A673 (cell line): ENCODE measurements around the gene KDF1. TPM values are rescaled to one million over a fixed set of nuclear protein-coding genes. Genes with fewer than 3 reads are reported as not detected.
A peak's percentile ranks its signal among the peaks of the same experiment; 100 is the strongest.

ENCODE experiments used
- BruUV-seq: library from RNA; stranded (reverse); fragments of 400-500 nt; replicated peaks from 2 replicates; lab custom pipeline; 2021; lab: Mats Ljungman, UMichigan
- CTCF ChIA-PET: fragments of 300-600 bp; sonication (Branson Sonifier 250); formaldehyde crosslinking; loops from one replicate; lab custom pipeline; 2022; ENCODE audit warnings: antibody characterized with exemption; lab: Charles Lee
- POLR2A ChIA-PET: fragments of 300-600 bp; sonication (Branson Sonifier 250); formaldehyde crosslinking; loops from one replicate; lab custom pipeline; 2022; ENCODE audit warnings: antibody characterized with exemption; ENCODE audit not compliant: low non-redundant PET; lab: Charles Lee
- DNase-seq: peaks from one replicate; pipeline ENCODE4 v3.0.0-alpha.2; 2015; ENCODE audit warnings: low spot score
- H3K27ac ChIP-seq: fragments of 200-600 bp; sonication (generic); 2 replicates; pipeline ENCODE4 v1.5.1; 2016; ENCODE audit warnings: mixed run types, low read depth, mild to moderate bottlenecking, mixed read lengths, antibody characterized with exemption, low read length; ENCODE audit not compliant: poor library complexity, severe bottlenecking
- H3K27me3 ChIP-seq: fragments of 200-600 bp; sonication (generic); replicated peaks from 2 replicates; pipeline ENCODE4 v1.6.1; 2017; ENCODE audit warnings: mixed run types, low read depth, mild to moderate bottlenecking, mixed read lengths, antibody characterized with exemption, low read length; ENCODE audit not compliant: insufficient read depth, poor library complexity
- H3K36me3 ChIP-seq: fragments of 200-600 bp; sonication (generic); 2 replicates; pipeline ENCODE4 v1.6.1; 2016; ENCODE audit warnings: mixed run types, mild to moderate bottlenecking, mixed read lengths, antibody characterized with exemption, low read length; ENCODE audit not compliant: insufficient read depth, poor library complexity, severe bottlenecking
- H3K4me1 ChIP-seq: fragments of 200-600 bp; sonication (generic); 2 replicates; pipeline ENCODE4 v1.6.1; 2017; ENCODE audit warnings: mixed run types, mild to moderate bottlenecking, mixed read lengths, antibody characterized with exemption, low read length; ENCODE audit not compliant: insufficient read depth, poor library complexity, severe bottlenecking
- H3K4me3 ChIP-seq: fragments of 200-600 bp; sonication (generic); 2 replicates; pipeline ENCODE4 v1.5.1; 2016; ENCODE audit warnings: low read depth, mixed run types, mild to moderate bottlenecking, mixed read lengths, low read length; ENCODE audit not compliant: poor library complexity, severe bottlenecking
- H3K9me3 ChIP-seq: fragments of 200-600 bp; sonication (generic); 2 replicates; pipeline ENCODE4 v1.6.1; 2016; ENCODE audit warnings: mixed run types, low read depth, mild to moderate bottlenecking, mixed read lengths, antibody characterized with exemption, low read length; ENCODE audit not compliant: poor library complexity, severe bottlenecking
- EZH2 ChIP-seq: fragments of 200-600 bp; sonication (generic); IDR thresholded peaks from 2 replicates; pipeline ENCODE4 v1.6.1; 2017; ENCODE audit warnings: borderline replicate concordance, low read depth, mild to moderate bottlenecking, mixed read lengths, antibody characterized with exemption, low read length; ENCODE audit not compliant: poor library complexity, severe bottlenecking
- intact Hi-C: fragments of 100-400 bp; cut with micrococcal nuclease; formaldehyde crosslinking; loops from one replicate; pipeline ENCODE4 v1.10.0; 2022; ENCODE audit not compliant: unreplicated experiment
- total RNA-seq: library from RNA; stranded (reverse); gene quantifications from 2 replicates; pipeline ENCODE4 v1.2.3, GENCODE V29; 2021
- TF ChIP-seq, protein P1 (sequence below): fragments of 300-800, 200-600 bp; sonication (generic); conservative IDR thresholded peaks from 2 replicates; pipeline ENCODE4 v1.5.1; 2017; ENCODE audit warnings: low read depth, mild to moderate bottlenecking, antibody characterized with exemption, low read length, moderate library complexity, mixed read lengths

KDF1 gene
- total RNA-seq, 1 experiment from 2014 or later, result not detected

GRCh38 chr1:26965628-26966027 lies 5.4 kb upstream of the KDF1 start:
- no peak for TF ChIP-seq EZH2
- TF ChIP-seq, protein P1, sequence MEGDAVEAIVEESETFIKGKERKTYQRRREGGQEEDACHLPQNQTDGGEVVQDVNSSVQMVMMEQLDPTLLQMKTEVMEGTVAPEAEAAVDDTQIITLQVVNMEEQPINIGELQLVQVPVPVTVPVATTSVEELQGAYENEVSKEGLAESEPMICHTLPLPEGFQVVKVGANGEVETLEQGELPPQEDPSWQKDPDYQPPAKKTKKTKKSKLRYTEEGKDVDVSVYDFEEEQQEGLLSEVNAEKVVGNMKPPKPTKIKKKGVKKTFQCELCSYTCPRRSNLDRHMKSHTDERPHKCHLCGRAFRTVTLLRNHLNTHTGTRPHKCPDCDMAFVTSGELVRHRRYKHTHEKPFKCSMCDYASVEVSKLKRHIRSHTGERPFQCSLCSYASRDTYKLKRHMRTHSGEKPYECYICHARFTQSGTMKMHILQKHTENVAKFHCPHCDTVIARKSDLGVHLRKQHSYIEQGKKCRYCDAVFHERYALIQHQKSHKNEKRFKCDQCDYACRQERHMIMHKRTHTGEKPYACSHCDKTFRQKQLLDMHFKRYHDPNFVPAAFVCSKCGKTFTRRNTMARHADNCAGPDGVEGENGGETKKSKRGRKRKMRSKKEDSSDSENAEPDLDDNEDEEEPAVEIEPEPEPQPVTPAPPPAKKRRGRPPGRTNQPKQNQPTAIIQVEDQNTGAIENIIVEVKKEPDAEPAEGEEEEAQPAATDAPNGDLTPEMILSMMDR, result no peak
- H3K36me3 ChIP-seq, result no peaks in the 10 kb centered on the region
- ChIA-PET CTCF (no interaction called here), POLR2A (no interaction called here)
- H3K27me3 ChIP-seq, result peaks cover 25% of the 10 kb centered on the region
- no TSS peak for BruUV-seq
- H3K4me3 ChIP-seq, result no peak overlapping the region
- H3K27ac ChIP-seq, result no peak overlapping the region
- H3K4me1 ChIP-seq, result no peaks in the 10 kb centered on the region
- intact Hi-C loops, result no loop called here
- no peaks in the 10 kb centered on the region for H3K9me3 ChIP-seq
- no peak for DNase-seq

- intact Hi-C loops, result no loop called here
- DNase-seq, result no peak
- ChIA-PET CTCF (no interaction called here), POLR2A (no interaction called here)
- no peak overlapping the region for H3K4me3 ChIP-seq
- H3K27me3 ChIP-seq, result peaks cover 29% of the 10 kb centered on the region
- H3K27ac ChIP-seq, result no peak overlapping the region
- H3K36me3 ChIP-seq, result no peaks in the 10 kb centered on the region
- no peaks in the 10 kb centered on the region for H3K4me1 ChIP-seq
- no TSS peak for BruUV-seq
- TF ChIP-seq EZH2, result no peak
- TF ChIP-seq, protein P1, result no peak
- H3K9me3 ChIP-seq, result no peaks in the 10 kb centered on the region
These were observed 4.9 kb upstream of the KDF1 start for GRCh38 chr1:26965213-26965612.

DNA sequence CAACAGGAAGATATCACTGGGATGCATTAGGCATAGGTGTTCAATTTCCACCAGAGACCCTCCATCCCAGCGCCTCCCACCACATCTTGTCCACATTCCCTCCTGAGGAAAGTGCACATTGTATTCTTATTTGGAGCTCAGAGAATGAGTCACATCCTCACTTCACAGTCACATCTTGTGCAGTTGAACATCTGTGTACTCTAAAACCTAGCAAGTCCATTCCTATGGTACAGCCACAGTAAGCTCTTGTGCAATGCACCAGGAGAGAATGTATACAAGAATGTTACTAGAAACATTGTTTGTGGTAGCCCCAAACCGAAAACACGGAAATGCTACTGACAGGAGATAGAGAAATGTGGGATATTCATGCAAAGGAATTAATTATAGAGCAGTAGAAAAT lies 1.6 kb upstream of the KDF1 start:
- no TSS peak for BruUV-seq
- TF ChIP-seq, protein P1, result no peak
- no peak for TF ChIP-seq EZH2
- no peaks in the 10 kb centered on the region for H3K4me1 ChIP-seq
- no peaks in the 10 kb centered on the region for H3K9me3 ChIP-seq
- no peaks in the 10 kb centered on the region for H3K36me3 ChIP-seq
- H3K4me3 ChIP-seq, result no peak overlapping the region
- no peak overlapping the region for H3K27ac ChIP-seq
- intact Hi-C loops, result no loop called here
- CTCF ChIA-PET, result interaction anchor here (1.2 kb wide), 1 partner anchor 83 kb away, joined by 3 read pairs; no protein-coding TSS in a partner anchor
- POLR2A ChIA-PET, result no interaction called here
- peak; percentile 33 for DNase-seq
- peaks cover 53% of the 10 kb centered on the region for H3K27me3 ChIP-seq
